Activated CD4-positive, CD25-positive, alpha-beta regulatory T cell treated with anti-CD3 and anti-CD28 coated beads, Interleukin-2, amount 50 U/mL, for 72 hours (primary cell): ENCODE data around the gene PHAF1.

ENCODE experiments used
- DNase-seq: peaks from one replicate; pipeline ENCODE4 v3.0.0; 2021

Gene PHAF1

GRCh38 chr16:67109407-67110135, at the start of gene PHAF1:
Gene PHAF1 (plus strand): TSS chr16:67109941. CDS start chr16:67110176, 235 bp downstream.
- DNase-seq = peak; percentile 99

GRCh38 chr16:67063008-67063407, 46.7 kb upstream of the PHAF1 start:
- no peak for DNase-seq

GRCh38 chr16:67068212-67068753, 41.5 kb upstream of the PHAF1 start:
- DNase-seq = no peak

- DNase-seq = no peak
These were observed 38.2 kb upstream of the PHAF1 start for GRCh38 chr16:67071476-67072048.

- no peak for DNase-seq
These were observed 34.4 kb upstream of the PHAF1 start for GRCh38 chr16:67075331-67075730.

- DNase-seq = no peak
These were observed 31.9 kb upstream of the PHAF1 start for GRCh38 chr16:67077871-67078270.

GRCh38 chr16:67082100-67082499, 27.6 kb upstream of the PHAF1 start:
- DNase-seq = no peak

GRCh38 chr16:67082891-67083290, 26.9 kb upstream of the PHAF1 start:
- no peak for DNase-seq

- DNase-seq = no peak
These were observed 25.3 kb upstream of the PHAF1 start for GRCh38 chr16:67084345-67085028.

GRCh38 chr16:67086822-67087221, 22.9 kb upstream of the PHAF1 start:
- DNase-seq = no peak

- no peak for DNase-seq
These were observed 22.4 kb upstream of the PHAF1 start for GRCh38 chr16:67087291-67087690.

- no peak for DNase-seq
These were observed 21.9 kb upstream of the PHAF1 start for GRCh38 chr16:67087803-67088202.

GRCh38 chr16:67088551-67088950, 21.2 kb upstream of the PHAF1 start:
- no peak for DNase-seq

GRCh38 chr16:67089101-67089500, 20.6 kb upstream of the PHAF1 start:
- no peak for DNase-seq

GRCh38 chr16:67091906-67092566, 17.7 kb upstream of the PHAF1 start:
- DNase-seq = no peak

- no peak for DNase-seq
These were observed 16.5 kb upstream of the PHAF1 start for GRCh38 chr16:67093098-67093726.

- DNase-seq = no peak
These were observed 11.1 kb upstream of the PHAF1 start for GRCh38 chr16:67098599-67098998.

- DNase-seq = no peak
These were observed 9.0 kb upstream of the PHAF1 start for GRCh38 chr16:67100569-67101310.

GRCh38 chr16:67101311-67102082, 8.2 kb upstream of the PHAF1 start:
- no peak for DNase-seq

GRCh38 chr16:67104061-67104460, 5.7 kb upstream of the PHAF1 start:
- DNase-seq = no peak

GRCh38 chr16:67104845-67105244, 4.9 kb upstream of the PHAF1 start:
- DNase-seq = no peak
